GM19035 (cell line): ENCODE results near the gene RPL19.
"Not testable (repeated sequence)": the region's sequence is repeated elsewhere in the genome, so short reads cannot be mapped to it uniquely, and the experiment has no call there.

Experiments
- ATAC-seq: cut with Tn5 transposase; IDR thresholded peaks from one replicate; pipeline ENCODE4 v1.9.1; 2021; ENCODE audit not compliant: unreplicated experiment

The RPL19 gene

DNA sequence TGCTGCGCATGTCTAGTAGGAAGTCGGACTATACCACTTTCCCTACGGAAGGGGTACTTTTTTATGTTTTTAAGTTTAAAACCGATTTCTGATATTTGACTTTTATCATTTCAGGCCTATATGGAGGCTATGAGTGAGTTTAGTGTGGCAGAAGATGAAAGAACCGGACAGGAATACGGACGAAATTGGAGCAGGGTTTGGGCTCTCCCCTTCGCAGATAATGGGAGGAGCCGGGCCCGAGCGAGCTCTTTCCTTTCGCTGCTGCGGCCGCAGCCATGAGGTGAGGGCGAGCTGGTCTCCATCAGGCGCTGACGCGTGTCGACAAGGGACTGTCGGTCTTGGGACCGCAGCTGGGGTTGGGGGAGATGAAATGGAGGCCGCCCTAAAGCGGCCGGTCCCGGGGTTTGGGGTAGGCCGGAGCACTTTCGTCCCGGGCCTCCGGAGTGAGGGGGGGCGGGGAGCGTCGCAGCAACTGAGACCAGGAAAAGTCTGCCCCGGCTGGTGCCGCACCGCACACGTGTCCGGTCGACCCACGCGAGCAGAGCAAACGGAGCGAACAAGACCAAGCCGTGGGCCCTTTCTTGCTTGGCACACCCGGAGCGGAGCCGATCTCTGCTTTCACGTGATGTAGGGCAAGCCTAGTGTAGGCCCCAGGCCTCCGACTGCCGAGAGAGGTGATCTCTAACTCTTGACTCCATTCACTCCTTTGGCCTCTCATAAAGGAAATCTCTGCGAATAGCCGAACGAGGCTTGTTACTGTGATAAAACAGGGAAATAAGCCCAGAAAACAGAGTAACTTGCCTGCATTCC, at the start of gene RPL19:
Gene RPL19 (plus strand): TSS at position 214 of the 810 bp plus-strand sequence. CDS start 62 bp downstream, at position 276.
- peak; percentile 66 for ATAC-seq

DNA sequence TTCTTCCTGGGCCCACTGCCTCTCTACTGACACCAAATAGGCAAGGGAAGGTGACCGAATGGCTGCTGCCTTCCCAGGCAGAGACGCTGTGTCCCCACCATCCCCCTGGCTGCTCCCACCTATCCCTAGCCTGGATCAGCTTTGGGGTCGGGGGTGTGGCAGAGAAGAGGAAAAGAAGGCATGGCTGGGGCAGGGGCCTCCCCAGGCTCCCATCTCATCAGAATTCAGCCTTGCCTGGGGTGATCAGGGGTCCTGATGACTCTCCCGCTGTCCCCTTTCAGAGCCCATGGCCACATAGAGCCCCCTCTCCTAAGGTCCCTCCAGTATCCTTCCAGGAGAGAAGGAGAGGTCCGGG, 49.3 kb upstream of the RPL19 start:
- ATAC-seq, result no peak

DNA sequence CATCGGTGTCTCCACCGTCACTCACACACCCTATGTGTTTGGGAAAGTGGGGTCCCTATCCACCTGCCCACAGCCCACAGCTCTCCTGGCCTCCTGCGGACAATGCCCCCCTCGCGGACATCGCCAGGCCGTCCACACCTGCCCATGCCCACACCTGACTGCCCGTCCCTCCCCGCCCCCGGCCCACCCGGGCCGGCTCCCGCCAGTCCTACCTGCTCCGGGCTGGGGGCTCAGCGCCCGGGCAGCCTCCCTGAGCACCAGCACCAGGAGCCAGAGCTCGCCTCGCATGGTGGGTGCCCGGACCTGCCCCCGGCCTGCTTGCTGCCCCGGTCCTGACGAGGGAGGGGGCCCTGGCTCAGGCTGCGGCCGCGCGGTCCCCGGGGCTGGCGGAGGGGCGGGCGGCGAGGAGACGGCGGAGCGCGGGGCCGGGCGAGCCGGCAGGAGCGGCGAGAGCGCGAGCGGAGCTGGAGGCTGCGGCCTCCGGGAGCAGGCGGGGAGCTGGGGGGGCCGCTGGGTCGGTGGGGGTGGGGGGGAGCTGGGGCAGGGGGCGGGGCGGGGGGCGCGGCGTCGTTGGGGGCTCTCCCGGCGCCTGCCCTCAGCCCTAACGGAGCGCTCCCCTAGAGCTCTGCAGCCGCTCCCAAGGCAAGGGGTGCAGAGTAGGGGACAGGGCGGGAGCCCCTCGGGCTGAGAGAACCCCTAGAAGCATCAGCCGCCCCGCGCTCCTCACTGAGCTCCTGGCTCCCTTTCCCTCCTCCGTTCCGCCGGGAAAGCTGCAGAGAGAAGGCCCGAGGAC, 48.7 kb upstream of the RPL19 start, which contains the start of gene PLXDC1:
Gene PLXDC1 (minus strand): TSS at position 488 of the 793 bp plus-strand sequence. CDS start 200 bp downstream, at position 288.
- ATAC-seq, result no peak

DNA sequence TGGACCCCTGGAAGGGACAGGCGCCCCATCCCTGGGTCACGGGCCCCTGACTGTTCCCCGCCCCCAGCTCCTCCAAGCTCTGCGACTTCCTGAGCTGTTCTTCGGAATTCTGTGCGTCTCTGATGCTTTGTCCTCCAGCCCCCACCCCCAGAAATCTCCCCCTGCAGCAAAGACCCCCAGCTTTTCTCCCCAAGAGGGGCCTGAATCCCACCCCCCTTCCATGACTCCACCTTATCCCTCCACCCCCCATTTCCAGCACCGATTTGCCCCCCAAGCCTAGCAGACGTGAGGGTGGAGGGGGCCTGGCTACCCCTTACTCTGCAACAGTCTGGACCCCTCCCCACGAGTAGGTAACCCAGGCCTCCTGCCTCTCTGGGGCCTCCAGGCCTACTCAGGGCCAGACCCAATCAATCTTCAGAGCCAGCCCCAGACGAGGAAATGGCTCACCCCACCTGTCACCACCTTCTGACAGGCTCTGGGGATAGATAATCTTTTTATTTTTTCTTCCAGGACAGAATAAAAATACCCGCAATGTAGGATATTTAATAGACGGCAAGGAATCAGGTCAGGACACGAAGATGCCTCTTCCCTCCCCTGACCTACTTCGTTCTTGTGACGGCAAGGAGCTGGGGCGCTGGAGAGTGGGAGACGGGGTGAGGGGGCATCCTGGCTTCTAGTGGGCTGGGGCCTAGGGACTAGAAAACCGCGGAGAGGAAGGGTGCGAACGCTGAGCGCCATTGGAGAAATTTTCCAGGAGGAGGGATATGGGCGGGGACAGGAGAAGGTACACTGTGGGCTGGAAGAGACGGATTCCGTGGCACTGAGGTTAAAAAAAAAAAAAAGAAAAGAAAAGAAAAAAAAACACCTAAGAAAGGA, 47.9 kb upstream of the RPL19 start:
- no peak for ATAC-seq

DNA sequence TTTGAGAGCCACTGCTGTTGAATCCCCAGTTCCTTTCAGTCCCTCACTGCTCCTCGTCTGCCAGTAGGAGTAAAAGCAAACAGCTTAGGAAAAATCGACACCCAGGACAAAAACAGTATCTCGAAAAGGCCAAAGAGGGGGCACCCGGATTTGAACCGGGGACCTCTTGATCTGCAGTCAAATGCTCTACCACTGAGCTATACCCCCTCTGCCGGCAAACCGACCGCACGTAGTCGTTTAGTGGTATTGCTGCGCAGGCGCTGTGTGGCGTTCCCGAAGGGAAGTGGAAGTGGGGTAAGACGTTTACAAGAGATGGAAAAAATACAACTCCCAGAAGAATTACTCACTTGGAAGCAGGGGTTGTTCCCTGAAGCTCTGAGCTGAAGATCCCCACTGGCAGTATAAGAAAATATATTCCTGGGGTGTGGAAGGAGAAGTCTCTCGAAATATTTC, 46.5 kb upstream of the RPL19 start:
- ATAC-seq, result peak; percentile 66

DNA sequence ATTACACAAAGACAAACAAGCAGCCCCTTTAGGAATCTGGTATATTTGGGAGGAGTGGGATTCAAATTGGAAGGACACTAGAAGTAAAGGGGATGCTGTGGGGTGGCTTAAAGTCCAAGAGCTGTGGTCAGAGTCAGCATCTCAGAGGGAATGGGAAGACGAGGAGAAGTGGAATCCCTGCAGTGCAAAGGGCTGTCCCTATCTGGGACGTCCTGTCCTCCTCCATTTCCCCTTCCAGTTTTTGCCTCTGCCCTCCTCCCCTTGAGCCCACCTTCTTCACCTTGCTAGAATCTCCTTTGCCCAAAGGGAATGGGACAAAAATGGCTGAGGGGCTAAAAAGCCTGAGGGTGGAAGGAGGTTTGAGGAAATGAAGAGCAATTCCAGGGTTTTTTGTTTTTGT, 44.4 kb upstream of the RPL19 start:
- ATAC-seq, result no peak

DNA sequence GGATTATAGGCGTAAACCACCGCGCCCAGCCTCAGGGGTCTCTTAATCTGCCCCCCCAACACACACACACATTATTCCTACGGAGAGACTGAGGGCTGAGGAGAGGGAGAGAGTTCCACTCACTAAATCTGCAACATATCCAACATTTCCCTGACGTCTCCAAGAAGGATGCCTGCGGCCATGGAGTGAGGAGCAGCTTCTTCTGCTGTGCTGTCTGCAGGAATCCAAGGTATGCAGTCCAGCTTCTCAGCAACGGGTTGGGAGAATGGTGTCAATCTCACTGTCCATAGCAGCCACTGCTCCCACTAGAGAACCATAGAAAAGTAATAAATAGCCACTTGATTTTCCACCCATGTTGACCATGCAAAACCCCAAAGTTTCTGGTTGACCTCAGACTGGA, 43.6 kb upstream of the RPL19 start:
- no peak for ATAC-seq

DNA sequence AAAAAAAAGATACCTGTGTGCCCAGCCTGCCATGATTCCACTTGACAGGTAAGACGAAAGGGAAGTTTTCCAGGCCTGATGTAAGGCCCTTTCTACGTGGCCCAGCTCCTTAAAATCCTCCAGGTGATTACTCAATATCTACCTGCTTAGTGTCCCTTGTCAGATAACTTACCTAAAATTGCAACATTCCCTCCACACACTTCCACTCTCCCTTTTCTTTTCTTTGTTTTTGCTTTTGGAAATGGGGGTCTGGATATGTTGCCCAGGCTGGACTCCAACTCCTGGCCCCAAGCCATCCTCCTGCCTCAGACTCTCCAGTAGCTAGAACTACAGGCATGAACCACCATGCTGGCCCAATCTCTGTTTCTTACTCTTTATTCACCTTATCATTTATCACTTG, 41.5 kb upstream of the RPL19 start:
- no peak for ATAC-seq

DNA sequence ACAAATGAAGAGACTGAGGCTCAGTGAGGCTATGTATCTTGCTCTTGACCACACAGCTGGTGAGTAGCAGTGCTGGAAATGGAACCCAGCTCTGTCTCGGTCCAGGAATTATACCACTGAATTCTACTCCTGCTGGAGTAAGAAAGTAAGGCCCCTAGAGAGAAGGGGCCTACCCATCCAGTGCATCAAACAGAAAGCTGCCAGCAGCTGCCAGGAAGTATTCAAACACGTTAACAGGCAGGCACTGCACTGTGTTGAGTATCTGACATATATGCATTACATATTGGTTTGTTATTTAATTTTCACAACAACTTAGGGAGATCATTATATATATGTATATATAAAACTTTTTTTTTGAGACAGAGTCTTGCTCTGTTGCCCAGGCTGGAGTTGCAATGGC, 38.1 kb upstream of the RPL19 start:
- ATAC-seq, result no peak

DNA sequence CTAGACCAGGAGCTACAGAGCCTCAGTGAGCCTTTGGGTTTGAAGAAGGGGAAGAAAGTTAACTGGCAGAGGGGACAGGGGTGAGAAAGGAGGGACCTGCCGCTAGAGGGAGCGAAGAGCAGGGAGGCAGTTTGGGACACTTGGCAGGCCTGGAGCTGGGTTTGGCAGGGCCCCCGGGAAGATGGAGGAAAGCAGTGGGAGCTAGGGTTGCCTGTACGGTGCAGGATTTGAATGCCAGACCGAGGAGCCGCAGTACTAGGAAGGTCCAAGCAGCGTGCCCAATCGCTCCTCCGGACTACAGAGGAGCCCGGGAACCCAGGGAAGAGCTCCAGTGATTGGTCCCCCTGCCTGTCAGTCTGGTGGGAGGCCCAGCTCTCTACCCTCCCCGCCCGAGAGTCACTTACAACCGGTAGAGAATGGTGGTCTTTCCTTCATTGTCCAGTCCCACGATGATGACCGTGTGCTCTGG, 35.4 kb upstream of the RPL19 start:
- peak; percentile 96 for ATAC-seq

DNA sequence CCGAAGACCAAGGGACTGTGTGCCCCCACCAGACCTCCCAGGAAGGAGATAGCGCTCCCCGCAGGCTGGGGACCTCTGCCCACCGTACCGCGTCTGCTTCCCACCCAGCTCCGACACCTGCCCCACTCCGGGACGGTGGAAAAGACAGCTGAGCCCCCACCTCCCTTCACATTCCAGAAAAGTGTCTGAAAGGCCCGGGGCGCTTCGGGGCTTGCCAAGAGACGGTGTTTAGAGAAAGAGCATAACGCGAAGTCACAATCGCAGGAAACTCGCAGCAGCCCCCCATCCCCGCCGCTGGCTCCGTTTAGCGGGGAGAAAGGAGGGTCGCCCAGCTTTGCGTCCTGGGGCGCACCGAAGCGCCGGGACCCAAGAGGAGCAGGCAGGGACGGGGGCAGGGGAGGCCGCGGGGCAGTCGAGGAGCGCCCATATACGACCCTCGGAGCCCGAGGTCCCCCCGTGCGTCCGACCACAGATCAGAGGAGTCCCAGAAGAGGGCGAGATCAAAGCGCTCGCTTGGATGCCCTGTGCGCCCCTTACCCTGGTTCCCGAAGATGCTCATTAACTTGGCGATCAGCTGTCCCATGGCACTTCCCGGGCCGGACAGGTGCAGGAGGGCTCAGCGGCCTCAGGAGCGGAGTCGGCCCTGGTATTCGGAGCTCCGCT, 34.8 kb upstream of the RPL19 start:
- ATAC-seq, result no peak

DNA sequence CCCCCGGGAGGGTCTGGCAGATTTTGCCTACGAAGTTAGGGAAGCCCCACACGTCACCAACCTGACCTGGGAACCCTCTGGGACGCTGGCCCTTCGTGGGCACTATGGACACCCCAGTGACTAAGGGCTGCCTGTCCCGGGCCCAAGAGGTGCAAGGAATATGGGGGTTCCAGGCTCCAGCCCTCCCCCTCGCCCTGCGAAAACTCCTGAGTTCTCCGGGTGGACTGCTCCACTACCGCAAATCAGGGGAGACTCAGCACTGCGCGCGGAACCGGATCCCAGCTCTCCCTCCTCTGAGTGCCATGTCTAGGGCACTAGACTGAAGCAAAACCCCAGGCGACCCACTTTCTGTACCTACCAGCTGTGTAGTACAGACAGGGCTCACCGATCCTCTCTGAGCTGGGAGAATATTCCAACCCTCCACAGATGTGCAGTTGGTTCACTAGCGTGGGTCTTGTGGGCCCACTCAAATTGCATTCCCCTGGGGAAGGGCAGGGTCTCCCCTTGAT, 34.2 kb upstream of the RPL19 start, which contains the start of gene ARL5C:
Gene ARL5C (minus strand): TSS at position 321 of the 509 bp plus-strand sequence. CDS start 401 bp downstream, outside the sequence.
- no peak for ATAC-seq

DNA sequence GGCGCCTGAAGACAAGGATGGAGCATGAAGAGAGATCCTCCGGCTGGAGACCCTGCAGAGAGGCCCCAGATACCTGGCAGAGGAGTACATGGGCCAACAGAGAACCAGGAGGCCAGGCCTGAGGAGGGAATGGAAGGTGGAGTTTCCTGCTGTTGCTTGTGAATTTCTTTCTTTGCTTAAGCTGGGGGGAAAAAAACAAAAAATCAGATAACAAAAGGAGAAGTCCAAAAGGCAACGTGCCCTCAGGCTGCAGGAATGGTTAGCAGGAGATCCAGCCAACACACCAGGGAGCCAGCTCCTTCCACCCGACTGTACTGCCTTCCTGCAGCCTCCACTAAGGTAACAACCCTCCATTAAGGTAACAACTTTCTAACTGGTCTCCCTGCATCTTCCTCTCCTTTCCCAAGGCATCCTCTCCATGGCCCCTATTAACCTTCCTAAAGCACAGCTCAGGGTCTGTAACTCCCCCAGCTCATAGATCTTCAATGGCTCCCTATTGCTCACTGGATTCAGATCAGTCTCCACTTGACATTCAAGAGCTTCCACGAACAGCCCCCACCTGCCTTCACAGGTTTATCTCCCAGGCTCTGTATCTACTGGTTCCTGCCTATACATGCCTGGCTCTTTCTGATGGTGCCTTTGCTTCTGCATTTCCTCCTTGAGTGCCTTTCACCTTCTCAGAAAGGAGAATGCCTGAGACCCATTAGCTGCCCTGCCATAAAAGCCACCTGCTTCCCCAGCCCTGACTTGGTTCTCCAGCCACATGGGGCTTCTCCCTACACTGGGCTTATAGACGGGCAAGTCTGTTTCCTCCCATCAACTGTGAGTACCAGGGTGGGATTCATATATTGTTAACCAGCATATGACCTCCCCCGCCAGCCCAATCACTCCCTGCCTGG, 33.4 kb upstream of the RPL19 start:
- no peak for ATAC-seq

DNA sequence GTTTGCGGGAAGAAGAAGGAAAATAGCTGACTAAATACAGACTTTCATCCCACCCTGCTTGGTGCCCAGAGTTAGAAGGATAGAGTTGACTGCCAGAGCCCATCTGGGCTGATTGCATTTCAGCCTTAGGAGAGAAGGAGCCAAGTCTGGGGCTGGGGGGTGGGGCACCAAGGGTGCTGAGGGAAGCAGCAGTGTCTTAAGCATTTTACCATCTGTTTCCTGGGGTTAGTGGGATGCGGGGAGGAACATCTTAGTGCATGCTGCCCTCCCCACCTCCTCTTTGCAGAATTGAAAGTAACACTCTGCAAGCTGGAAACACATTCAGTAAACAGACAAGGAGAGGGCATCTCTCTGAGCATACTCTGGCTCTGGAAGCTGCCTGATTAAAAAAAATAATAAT, 32.6 kb upstream of the RPL19 start:
- no peak for ATAC-seq

DNA sequence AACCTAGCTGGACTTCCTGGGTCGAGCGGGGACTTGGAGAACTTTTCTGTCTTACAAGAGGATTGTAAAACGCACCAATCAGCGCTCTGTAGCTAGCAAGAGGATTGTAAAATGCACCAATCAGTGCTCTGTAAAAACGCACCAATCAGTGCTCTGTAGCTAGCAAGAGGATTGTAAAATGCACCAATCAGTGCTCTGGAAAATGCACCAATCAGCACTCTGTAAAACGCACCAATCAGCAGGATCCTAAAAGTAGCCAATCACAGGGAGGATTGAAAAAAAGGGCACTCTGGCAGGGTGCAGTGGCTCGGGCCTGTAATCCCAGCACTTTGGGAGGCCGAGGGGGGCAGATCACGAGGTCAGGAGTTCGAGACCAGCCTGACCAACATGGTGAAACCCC, 31.6 kb upstream of the RPL19 start:
- ATAC-seq, result not testable (repeated sequence)

DNA sequence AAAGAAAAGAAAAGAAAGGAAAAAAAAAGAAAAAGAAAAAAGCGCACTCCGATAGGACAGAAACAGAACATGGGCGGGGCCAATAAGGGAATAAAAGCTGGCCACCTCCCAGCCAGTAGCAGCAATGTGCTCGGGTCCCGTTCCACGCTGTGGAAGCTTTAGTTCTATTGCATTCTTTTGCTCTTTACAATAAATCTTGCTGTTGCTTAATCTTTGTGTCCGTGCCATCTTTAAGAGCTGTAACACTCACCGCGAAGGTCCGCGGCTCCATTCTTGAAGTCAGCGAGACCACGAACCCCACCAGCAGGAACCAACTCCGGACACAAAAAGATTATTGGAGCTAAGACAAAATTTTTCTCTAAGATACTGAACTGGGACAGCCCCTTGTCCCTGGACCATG, 31.0 kb upstream of the RPL19 start:
- no peak for ATAC-seq

DNA sequence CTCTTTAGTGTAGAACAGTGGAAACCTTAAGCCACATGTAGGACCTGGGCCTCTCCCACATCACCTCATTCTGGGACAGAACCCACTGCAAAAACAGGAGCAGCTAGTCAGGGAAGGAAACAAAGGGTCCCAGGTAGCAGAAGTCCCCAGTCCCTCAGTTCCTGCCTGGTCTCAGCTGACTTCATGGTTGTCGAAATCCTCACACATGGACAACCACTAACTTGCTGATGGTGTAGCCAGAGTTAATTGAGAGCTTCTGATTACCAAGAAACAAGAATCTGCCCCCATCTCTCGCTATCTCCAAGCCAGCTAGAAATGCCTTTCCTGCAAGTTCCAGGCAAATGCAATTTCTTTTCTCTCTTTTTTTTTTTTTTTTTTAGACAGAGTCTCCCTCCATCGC, 30.6 kb upstream of the RPL19 start:
- no peak for ATAC-seq

DNA sequence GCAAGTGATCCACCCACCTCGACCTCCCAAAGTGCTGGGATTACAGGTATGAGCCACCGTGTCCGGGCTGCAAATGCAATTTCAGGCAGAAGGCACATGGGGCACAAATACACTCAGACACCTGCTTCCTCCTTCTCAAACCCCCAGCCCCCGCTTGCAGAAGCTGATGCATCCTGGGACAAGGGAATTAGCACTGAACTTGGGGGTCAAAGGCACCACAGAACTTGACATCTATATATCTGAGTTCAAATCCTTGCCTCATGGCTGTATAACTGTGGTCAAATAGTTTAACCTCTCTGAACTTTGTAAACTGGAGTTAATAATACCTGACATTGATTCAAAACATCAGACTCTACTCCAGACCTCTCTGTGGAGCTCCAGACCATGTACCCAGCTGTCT, 30.0 kb upstream of the RPL19 start:
- ATAC-seq, result no peak

DNA sequence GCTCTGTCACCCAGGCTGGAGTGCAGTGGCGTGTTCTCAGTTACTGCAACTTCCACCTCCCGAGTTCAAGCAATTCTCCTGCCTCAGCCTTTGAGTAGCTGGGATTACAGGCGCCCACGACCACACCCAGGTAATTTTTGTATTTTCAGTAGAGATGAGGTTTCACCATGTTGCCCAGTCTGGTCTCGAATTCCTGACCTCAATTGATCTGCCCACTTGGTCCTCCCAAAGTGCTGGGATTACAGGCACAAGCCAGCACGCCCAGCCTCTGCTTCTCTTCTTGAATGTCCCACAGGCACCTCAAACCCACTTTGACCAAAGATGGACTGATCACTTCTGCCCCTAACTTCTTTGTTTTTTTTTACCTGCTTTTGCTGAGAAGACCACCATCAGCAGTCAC, 29.5 kb upstream of the RPL19 start:
- no peak for ATAC-seq
